Hematopoietic multipotent progenitor cell treated with erythropoietin and hydrocortisone succinate and interleukin-3 and kit ligand, for 15 days (in vitro differentiated cells): Measurements from ENCODE around the gene SLC25A10.
A peak's percentile ranks its signal among the peaks of the same experiment; 100 is the strongest.
"Not testable (repeated sequence)": the region's sequence is repeated elsewhere in the genome, so short reads cannot be mapped to it uniquely, and the experiment has no call there.

Experiments
- DNase-seq: peaks from one replicate; pipeline ENCODE4 v3.0.0-alpha.2; 2015; ENCODE audit warnings: low spot score

SLC25A10 gene

DNA sequence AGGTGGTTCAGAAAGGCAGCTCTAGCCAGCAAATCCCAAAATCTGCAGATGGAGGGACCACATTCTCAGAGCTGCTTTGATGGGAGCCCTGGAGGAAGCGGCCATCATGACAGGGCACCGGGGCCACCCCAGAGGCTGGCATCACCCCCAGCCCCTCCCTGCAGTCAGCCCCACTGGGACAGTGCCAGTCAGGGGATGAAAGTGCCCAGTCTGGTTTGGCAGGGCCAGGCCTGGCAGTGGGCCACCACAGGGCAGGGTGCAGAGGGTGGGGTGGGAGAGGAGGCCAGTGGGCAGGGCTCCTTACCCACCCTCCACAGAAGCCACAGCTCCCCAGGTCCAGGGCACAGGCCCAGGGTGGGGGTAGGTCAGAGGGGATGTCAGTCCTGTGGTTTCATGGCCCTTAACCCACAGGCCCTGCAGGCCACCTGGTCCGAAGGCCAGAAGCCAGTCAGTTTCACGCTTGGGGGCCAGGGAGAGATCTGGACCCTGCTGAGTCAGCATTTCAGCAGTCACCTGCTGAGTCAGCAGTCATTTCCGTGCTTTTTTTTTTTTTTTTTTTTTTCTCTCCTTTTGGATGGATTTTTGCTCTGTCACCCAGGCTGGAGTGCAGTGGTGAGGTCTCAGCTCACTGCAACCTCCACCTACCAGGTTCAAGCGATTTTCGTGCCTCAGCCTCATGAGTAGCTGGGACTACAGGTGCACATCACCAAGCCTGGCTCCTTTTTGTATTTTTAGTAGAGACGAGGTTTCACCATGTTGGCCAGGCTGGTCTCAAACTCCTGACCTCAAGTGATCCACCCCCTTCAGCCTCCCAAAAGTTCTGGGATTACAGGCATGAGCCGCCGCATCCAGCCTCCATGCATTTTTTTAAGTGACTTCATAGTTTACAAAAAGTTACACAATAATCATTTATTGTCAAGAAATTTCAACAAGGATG lies 10.4 kb downstream of the SLC25A10 start:
- DNase-seq = peak; percentile 65

DNA sequence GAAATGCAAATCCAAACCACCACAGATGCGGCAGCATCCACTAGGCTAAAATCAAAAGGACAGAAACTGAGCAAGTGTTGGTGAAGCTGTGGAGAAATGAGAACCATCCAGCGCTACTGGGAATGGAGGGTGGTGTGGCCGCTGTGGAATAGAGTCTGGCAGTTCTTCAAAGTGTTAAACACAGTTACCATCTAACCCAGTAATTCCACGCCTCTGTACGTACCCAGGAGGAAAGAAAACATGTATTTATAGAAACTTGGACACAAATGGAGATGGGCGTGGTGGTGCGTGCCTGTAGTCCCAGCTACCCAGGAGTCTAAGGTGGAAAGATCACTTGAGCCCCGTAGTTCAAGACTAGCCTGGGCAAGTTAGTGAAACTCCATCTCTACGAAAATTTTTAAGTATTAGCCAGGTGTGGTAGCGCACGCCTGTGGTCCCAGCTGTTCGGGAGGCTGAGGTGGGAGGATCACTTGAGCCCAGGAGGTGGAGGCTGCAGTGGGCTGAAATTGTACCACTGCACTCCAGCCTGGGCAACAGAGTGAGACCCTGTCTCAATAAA lies 11.6 kb downstream of the SLC25A10 start:
- DNase-seq = no peak

DNA sequence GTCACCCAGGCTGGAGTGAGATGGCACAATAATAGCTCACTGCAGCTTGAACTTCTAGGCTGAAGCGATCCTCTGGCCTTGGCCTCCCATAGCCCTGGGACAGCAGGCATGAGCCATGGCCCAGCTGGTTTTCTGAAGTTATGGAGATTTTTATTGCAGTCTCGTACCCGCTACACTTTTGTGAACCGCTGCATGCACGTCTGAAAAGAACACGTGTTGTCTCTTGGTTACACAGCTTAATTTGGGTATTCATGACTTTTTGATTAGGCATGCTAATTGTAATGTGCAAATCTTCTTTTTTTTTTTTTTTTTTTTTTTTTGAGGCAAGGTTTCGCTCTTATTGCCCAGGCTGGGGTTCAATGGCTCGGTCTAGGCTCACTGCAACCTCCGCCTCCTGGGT lies 13.4 kb downstream of the SLC25A10 start:
- DNase-seq = no peak

DNA sequence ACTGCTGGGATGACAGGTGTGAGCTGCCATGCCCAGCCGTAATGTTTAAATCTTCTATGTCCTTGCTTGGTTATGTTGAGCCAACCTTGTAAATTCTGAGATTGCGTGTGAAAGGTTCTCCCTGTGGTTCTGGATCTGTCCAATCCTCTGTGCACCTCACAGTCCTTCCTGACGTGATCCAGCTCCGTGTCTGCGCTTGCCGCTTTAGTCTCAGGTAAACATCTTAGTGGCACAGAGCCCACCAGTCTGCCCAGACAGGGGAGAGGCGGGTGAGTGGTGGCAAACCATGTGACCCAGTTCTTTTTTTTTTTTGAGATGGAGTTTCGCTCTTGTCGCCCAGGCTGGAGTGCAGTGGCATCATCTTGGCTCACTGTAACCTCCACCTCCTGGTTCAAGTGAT lies 13.9 kb downstream of the SLC25A10 start:
- no peak for DNase-seq

DNA sequence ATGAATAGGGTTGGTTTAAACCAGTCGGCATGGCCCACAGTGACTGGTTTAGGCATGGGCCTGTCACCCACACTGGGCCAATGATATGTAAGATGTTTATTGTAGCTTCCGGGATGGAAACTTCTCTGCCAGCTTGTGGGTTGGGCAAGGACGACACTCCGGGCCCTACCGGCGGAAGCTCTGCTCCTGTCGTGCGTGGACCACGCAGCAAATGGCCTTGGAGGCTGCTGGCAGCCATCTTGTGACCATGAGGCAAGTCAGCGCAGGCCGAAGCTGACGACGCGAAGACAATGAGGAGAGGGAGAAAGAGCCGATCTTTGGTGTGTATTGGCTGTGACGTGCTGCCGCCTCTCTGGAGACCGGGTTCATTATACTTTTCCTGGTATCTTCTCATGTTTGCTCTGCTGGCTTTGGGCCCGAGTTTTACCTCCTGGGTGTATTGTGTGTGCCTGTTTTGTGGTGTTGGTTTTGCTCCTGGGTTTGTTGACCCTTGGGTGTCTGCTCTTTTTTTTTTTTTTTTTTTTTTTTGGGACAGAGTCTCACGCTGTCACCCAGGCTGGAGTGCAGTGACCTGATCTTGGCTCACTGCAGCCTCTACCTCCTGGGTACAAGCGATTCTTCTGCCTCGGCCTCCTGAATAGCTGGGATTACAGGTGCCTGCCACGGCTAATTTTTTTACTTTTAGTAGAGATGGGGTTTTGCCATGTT lies 15.4 kb downstream of the SLC25A10 start:
- no peak for DNase-seq

DNA sequence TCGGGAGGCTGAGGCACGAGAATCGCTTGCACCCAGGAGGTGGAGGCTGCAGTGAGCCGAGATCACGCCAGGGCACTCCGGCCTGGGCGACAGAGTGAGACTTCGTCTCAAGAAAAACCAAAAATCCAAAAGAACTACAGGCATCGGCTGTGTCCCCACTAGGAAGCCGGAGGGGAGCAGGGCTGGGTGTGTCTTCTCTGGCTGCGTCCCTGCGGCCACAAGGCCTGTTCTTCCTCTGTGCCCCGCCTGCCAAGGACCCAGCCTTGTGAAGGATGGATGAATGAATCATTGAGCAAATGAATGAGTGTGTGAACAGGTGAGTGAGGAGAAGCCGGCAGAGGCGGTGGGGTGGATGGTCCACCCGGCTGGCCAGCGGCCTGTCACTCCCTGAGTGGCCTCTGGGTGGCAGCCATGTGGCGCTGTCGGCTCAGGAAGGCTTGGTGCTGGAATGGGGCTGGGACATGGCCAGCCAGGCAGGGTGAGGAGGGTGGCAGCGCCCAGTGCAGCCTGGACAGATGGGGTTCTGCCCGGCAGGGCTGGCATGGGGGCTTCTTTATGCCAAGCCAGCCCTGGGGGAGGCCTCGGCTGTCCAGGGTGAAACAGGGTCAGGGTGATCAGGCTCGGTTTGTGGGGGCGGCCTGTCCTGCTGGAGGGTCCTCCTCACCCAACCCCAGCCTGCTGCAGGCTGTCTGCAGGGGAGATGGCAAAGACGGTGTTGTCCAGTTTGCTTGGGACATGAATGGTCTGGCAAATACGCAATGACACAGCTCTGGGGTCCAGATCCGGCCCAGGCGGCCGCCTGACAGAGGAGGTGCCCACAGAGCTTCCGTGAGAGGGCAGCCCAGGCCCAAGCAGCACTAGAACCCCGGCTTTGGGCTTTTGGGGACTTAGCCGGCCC lies 21.7 kb downstream of the SLC25A10 start:
- peak; percentile 72 for DNase-seq

DNA sequence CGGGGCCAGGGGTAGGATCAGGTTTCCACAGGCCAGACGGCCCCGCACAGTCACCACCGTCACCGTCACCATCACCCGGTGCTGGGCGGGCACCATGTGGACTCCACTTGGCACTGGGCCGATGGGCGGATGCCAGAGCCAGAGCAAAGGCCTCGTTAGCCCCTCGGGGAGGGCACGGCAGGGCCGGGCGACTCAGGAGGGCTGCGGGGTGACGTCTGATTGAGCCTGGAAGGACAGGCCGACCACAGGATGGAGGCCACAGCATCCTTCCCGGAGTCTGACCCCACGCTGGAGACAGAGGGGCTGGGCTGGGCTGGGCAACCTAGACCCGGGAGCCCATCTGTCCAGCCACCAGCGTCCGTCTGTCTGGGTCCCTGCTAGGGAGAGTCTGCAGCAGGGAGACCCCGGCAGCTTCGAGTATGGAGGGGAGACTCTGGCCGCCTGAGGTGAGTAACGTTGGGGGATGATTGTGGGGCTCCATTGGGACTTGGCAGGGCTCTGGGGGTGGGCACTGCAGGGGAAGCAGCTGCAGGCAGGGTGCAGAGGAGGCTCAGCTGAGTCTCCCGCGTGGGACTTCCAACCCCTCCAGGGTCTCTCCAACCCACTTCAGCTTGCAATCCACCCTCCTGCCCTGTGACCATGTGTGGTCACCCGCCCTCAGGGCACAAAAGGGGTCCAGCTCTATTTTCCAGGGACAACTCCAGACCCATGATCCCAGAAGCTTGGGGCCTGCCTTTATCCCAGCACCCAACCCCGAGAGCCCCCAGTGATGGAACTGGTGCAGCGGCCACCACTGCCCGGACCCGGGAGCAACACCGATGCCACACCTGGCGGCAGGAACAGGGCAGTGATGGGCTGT lies 22.6 kb downstream of the SLC25A10 start:
- DNase-seq = peak; percentile 49

DNA sequence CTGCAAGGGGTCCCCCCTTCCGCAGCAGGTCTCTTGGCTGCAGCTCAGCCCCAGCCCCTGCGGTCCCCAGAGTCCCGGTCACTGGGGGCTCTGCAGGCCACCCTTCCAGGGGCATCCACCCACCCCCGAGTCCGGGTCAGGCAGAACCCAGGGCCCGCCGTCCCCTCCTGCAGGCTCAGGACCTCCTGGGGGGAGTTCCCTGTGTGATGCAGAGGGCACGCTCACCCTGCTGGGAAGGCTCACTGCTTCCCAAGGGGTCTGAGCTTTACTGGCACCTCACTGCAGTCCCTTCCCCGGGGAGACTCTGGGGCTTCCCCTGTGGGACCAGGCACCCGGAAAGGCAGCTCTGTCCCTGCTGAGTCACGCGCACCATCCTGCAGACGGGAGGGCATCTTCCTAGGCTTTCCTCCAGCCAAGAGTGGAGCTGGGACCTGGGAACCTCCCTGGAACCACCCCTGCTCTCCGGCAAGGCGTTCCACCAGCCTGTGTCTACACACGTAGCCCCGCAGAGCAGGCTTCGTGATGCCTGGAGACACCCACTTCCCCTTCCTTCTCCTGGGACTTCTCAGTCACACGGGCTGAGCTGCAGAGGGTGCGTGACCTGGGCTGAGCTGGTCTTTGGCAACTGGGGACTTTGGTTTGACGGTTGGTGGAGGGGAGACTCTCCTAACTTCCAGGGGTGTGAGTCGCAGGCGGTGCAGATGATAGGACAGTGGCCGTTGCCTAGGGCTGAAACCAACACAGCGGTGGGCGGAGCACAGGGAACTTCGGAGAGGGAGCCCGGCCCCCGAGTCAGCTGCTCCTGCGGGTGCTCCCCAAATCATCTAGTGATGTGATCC lies 23.4 kb downstream of the SLC25A10 start:
- peak; percentile 37 for DNase-seq

DNA sequence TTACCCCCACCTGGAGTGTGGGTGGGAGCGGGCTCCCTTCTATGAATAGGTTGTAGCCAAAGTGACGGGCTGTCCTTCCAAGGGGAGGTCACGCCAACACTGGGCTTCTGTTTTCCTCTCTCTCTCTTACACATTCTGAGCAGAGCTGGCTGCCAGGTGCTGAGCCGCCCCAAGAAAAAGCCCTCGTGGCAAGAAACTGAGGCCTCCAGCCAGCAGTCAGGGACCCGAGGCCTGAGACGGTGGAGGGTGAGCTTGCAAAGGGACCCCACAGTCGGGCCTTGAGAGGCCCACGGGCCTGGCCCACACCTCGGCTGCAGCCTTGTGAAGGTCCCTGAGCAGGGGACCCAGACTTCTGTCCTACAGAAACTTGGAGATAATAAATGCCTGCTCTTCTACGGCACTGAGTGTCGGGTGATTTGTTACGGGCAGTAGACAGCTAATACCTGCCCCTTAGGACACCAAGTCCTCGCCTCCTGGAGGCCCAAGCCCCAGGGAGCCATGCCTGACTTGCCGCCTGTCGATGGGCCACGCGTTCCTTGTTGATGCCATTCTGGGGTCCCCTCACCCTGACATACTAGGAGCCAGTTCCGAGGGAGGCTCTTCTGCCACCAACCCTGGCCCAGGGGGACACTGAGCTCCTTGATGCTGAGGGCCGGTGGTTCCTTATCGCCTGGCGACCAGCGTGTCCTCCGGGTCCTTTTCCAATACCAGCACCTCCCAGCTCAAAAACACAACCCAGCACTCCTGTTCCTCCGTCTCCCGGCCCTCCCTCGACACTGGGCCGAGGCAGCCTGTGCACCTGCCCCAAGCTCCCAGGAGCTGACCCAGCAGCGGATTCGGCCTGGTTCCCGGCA lies 26.1 kb downstream of the SLC25A10 start:
- DNase-seq = no peak

DNA sequence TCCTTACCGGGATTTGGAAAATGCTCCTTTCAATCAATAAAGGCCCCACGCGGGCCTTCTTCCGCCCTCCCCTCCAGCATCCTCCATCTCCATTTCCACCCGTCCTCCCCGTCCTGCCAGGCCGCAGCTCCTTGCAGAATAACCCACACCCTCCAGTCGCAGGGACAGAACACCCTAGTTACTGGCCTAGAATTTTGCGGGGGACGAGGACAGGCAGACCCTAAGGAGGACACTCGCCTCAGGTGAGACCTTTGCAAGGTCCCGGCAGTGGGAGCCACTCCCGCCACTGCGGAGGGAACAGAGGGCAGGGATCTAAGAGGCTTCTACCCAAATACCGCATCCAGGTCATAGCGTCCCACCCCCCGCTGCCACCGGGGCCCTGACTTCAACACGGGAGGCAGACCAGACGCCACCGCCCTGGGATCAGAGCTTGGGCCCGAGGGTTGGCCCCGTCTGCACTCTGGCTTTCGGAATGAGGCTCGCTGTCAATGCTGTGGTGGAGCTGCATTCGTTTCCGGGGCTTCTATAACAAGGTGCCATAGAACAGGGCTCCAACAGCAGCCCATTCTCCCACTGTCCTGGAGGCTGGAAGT lies 26.8 kb downstream of the SLC25A10 start:
- DNase-seq = no peak

DNA sequence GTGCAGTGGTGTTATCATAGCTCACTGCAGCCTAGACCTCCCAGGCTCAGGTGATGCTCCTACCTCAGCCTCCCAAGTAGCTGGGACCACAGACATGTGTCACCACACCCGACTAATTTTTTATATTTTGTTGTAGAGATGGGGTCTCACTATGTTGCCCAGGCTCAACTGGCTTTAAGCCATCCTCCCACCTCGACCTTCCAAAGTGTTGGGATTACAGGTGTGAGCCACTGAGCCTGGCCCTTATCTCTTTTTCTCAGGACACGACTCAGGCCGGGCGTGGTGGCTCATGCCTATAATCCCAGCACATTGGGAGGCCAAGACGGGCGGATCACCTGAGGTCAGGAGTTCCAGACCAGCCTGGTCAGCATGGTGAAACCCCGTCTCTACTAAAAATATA lies 27.5 kb downstream of the SLC25A10 start:
- DNase-seq = not testable (repeated sequence)

DNA sequence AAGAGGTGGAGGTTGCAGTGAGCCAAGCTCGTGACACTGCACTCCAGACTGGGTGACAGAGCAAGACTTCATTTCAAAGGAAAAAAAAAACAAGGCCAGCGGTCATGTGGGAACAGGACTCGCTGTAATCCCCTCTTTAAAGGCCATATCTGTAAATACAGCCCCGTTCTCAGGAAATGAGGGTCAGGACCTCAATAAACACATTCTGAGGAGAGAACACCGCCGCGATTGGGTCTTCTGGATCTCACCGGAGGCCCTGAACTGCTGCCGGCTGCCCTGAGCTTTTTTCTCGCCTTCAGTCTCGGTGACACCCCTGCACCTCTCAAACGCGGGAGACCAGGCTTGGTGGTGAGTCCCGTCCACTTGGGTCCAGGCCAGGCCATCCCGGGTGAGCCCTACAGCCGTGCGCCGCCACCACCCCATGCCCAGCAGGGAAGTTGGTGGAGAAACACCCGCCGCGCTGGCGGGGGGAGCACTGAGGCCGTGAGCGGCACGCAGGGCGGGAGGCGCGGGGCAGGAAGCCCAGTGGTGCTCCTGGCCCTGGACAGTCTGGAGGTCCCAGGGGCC lies 28.4 kb downstream of the SLC25A10 start:
- DNase-seq = no peak

DNA sequence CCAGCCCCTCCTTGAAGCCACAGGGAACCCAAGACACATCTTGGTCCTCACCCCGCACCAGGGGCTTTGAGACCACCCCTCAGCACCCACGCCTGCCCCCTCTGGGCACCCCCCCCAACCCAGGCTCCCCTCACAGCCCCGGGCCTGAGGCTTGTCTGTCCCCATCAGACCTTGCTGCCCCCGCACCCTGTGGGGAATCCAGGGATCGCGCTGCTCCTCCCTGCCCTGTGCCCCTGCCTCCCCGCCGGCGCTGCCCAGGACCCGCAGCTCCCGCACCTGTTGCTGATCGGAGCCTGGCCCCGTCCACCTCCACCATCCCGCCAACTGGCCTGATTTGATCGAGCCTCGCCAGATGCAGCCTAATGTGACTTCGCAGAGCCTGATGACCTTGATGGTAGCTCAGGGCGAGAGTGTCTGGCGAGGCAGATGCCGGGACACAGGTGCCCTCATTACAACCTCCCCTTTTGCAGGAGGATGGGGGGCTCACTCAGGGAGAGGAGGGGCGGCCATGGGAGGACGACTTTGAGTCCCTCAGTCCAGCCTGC lies 29.0 kb downstream of the SLC25A10 start:
- no peak for DNase-seq

DNA sequence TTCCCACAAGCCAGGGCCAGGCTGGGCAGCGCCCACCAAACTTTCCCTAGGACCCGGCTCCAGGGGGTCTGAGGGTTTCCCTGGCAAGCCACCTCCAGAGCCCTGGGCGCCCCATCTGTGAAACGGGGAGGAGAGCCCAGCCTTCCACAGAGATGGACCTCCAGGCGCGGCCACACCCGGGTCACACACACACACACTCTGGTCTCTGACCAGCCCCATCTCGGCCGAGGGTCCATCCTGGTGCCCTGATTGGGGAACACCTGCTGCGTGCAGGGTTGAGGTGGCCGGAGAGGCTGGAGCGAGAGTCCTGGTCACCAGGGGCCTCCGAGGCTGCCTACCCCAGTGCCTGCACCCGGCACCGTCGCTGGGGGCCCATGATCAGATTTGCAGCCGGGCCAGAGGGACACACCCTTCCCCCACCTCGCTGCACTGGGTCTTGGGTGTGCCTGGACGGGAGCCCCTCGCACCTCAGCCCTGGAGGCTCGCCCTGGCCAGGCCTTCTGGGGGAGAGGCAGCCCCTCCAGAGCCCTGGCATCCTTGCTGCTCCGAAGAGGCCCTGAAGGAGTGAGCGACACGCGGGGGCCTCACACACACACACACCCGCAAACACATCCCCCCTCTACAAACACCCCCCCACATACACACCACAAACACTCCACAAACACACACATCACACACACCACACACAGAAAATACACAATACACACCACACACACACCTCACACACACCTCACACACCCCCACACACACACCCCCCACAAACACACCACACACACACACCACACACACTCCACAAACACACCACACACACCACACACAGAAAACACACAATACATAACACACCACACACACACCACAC lies 29.7 kb downstream of the SLC25A10 start:
- DNase-seq = no peak
